HL-60 (cell line): ENCODE data around the gene MAP7D3.
A peak's percentile ranks its signal among the peaks of the same experiment; 100 is the strongest.

Experiments
- DNase-seq, 2 experiments: peaks; one replicate each; pipeline ENCODE4 v3.0.0-alpha.2; 2010 to 2020; ENCODE audit warnings: low read depth in 1 of 2, low spot score in 1 of 2
- H3K27ac ChIP-seq: fragments of 250-450 bp; sonication (Bioruptor Pico); replicated peaks from 2 replicates; pipeline ENCODE4 v1.5.1; 2020; ENCODE audit warnings: mild to moderate bottlenecking, moderate library complexity
- H3K27me3 ChIP-seq: fragments of 250-450 bp; sonication (Bioruptor Pico); 2 replicates; pipeline ENCODE4 v1.5.1; 2021; ENCODE audit warnings: mild to moderate bottlenecking, moderate library complexity; ENCODE audit not compliant: insufficient read depth, poor library complexity, severe bottlenecking
- H3K4me3 ChIP-seq: replicated peaks from 2 replicates; pipeline ENCODE4 v1.5.1; 2011; ENCODE audit warnings: mild to moderate bottlenecking, control low read depth, low read length; ENCODE audit not compliant: insufficient read depth
- GABPA ChIP-seq: IDR thresholded peaks from 2 replicates; pipeline ENCODE4 v1.6.1; 2012; ENCODE audit warnings: low read depth
- POLR2AphosphoS5 ChIP-seq: IDR thresholded peaks from 2 replicates; pipeline ENCODE4 v1.6.1; 2012; ENCODE audit warnings: low read depth
- SPI1 ChIP-seq: IDR thresholded peaks from 2 replicates; pipeline ENCODE4 v1.6.1; 2012; ENCODE audit warnings: low read depth, mild to moderate bottlenecking, borderline replicate concordance
- TF ChIP-seq, protein P1 (sequence below): IDR thresholded peaks from 2 replicates; pipeline ENCODE4 v1.6.1; 2012; ENCODE audit warnings: low read depth; ENCODE audit not compliant: insufficient replicate concordance
- TF ChIP-seq, protein P2 (sequence below): IDR thresholded peaks from one replicate; pipeline ENCODE4 v1.5.1; 2011; ENCODE audit warnings: low read length, control low read depth, inconsistent platforms; ENCODE audit not compliant: insufficient read depth

The MAP7D3 gene

DNA sequence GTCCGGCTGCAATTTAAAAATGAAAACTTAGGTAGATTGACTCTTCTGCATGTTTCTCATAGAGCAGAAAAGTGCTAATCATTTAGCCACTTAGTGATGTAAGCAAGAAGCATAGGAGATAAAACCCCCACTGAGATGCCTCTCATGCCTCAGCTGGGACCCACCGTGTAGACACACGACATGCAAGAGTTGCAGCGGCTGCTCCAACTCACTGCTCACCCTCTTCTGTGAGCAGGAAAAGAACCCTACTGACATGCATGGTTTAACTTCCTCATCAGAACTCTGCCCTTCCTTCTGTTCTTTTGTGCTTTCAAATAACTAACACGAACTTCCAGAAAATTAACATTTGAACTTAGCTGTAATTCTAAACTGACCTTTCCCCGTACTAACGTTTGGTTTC, 41.0 kb downstream of the MAP7D3 start:
- peak overlapping the region; percentile 65 for H3K27ac ChIP-seq
- TF ChIP-seq, protein P1, sequence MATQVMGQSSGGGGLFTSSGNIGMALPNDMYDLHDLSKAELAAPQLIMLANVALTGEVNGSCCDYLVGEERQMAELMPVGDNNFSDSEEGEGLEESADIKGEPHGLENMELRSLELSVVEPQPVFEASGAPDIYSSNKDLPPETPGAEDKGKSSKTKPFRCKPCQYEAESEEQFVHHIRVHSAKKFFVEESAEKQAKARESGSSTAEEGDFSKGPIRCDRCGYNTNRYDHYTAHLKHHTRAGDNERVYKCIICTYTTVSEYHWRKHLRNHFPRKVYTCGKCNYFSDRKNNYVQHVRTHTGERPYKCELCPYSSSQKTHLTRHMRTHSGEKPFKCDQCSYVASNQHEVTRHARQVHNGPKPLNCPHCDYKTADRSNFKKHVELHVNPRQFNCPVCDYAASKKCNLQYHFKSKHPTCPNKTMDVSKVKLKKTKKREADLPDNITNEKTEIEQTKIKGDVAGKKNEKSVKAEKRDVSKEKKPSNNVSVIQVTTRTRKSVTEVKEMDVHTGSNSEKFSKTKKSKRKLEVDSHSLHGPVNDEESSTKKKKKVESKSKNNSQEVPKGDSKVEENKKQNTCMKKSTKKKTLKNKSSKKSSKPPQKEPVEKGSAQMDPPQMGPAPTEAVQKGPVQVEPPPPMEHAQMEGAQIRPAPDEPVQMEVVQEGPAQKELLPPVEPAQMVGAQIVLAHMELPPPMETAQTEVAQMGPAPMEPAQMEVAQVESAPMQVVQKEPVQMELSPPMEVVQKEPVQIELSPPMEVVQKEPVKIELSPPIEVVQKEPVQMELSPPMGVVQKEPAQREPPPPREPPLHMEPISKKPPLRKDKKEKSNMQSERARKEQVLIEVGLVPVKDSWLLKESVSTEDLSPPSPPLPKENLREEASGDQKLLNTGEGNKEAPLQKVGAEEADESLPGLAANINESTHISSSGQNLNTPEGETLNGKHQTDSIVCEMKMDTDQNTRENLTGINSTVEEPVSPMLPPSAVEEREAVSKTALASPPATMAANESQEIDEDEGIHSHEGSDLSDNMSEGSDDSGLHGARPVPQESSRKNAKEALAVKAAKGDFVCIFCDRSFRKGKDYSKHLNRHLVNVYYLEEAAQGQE: no peak
- TF ChIP-seq, protein P2, sequence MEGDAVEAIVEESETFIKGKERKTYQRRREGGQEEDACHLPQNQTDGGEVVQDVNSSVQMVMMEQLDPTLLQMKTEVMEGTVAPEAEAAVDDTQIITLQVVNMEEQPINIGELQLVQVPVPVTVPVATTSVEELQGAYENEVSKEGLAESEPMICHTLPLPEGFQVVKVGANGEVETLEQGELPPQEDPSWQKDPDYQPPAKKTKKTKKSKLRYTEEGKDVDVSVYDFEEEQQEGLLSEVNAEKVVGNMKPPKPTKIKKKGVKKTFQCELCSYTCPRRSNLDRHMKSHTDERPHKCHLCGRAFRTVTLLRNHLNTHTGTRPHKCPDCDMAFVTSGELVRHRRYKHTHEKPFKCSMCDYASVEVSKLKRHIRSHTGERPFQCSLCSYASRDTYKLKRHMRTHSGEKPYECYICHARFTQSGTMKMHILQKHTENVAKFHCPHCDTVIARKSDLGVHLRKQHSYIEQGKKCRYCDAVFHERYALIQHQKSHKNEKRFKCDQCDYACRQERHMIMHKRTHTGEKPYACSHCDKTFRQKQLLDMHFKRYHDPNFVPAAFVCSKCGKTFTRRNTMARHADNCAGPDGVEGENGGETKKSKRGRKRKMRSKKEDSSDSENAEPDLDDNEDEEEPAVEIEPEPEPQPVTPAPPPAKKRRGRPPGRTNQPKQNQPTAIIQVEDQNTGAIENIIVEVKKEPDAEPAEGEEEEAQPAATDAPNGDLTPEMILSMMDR: no peak
- TF ChIP-seq SPI1 (no peak), POLR2AphosphoS5 (no peak), GABPA (no peak)
- H3K27me3 ChIP-seq: no peaks in the 10 kb centered on the region
- peak in 1 of 2 experiments; percentile 30 for DNase-seq
- H3K4me3 ChIP-seq: peak overlapping the region; percentile 12; the same call in 1 of the 2 replicates

DNA sequence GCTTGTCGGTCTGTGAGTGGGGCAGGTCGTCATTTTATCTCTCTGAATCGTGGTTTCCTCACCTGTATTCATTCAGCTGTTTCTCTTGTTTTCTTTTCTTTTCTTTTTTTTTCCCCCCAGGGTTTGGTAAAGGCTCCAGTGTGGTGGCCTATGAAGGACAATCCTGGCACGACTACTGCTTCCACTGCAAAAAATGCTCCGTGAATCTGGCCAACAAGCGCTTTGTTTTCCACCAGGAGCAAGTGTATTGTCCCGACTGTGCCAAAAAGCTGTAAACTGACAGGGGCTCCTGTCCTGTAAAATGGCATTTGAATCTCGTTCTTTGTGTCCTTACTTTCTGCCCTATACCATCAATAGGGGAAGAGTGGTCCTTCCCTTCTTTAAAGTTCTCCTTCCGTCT, 41.4 kb downstream of the MAP7D3 start:
- TF ChIP-seq GABPA (no peak), SPI1 (no peak)
- TF ChIP-seq, protein P1: no peak
- H3K27me3 ChIP-seq: no peaks in the 10 kb centered on the region
- peak overlapping the region; percentile 65; the same call in 1 of the 2 replicates for H3K27ac ChIP-seq
- no peak overlapping the region for H3K4me3 ChIP-seq
- no peak for DNase-seq

DNA sequence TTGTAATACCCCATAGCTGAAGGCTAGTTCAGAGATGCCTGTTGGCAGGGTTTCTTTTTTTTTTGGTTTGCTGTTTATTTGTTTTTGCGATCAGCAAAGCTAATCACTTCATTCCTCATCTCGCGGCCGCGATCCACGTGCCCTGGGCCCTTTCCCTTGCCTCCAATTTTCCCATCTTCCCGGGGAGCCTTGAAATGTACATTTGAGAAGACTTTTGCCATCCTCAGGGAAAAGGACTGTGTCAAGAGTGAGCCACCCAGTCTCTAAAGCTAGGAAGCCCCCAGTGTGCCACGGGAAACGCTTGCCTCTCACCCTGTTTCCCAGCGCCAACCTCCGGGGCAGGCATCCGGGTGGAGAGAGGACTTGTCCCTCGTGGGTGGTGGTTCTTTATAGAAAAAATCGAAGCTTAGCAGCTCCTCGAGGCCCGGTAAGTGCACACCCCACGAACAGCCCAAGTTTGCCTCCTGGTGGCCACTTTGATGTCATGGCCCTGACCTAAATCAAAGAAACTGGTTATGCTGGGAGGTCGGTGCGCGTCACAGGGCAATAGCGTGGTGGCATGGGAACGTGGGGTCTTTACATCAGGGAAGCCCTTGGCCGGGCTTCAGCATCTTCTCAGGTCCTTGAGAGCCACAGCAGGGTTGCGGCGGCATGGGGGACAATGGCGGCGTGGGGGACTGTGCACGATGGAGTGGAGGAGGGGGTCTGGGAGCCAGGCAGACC, 42.0 kb downstream of the MAP7D3 start:
- Histone ChIP-seq H3K4me3 (no peak overlapping the region), H3K27ac (no peak overlapping the region), H3K27me3 (no peaks in the 10 kb centered on the region)
- DNase-seq: peak in 1 of 2 experiments; percentile 8
- TF ChIP-seq, protein P1: no peak
- TF ChIP-seq SPI1 (no peak), POLR2AphosphoS5 (no peak), GABPA (no peak)
- TF ChIP-seq, protein P2: no peak
